Measurements from ENCODE around the gene KRT5.
"Not testable (repeated sequence)": the region's sequence is repeated elsewhere in the genome, so short reads cannot be mapped to it uniquely, and the experiment has no call there.

KRT5 gene

DNA sequence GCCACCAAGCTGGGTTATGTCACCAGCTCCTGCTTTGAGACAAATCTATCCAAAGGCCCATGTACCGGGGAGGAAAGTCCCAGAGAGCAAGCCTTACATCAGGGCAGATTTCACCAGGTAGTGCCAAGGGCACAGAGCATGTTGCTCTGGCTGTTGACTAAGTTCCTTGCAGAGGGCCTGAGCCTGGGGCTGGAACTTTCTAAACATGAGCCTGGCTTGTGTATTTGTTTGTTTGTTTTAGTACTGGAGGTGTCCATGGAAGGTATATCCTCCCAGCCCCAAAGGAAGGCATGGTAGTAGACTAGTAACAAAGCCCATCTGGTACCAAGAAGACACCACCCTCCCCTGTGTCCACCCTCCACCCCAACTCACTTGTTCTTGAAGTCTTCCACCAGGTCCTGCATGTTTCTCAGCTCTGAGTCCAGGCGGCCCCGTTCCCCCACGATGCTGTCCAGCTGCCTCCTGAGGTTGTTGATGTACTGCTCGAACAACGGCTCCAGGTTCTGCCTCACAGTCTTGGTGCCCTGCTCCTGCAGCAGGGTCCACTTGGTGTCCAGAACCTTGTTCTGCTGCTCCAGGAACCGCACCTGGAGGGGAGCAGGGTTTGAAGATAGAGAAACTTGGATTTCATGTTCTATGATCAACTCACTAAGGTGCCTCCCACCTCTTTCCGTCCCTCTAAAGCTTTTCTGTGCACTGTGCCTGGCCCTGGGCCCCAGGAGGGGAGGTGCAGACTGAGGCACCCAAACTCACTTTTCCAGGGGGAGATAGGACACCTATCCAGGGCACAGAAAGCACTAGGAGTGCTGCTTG is 1.4 kb downstream of the KRT5 start:
- DNase-seq = no peak

DNA sequence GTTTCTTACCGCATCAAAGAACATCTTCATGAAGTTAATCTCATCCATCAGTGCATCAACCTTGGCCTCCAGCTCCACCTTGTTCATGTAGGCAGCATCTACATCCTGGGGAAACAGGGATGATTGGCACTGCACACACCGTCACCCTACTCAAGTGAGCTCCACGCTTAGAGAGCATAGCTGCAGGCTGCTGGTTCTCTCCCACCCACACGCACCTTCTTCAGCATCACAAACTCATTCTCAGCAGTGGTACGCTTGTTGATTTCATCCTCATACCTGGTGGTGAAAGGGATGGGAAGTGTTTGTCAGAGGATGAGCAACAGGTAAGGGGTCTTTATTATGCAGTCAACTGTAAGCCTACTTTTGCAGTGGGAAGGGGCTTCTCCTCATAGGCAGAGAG is 2.3 kb downstream of the KRT5 start:
- DNase-seq = no peak

DNA sequence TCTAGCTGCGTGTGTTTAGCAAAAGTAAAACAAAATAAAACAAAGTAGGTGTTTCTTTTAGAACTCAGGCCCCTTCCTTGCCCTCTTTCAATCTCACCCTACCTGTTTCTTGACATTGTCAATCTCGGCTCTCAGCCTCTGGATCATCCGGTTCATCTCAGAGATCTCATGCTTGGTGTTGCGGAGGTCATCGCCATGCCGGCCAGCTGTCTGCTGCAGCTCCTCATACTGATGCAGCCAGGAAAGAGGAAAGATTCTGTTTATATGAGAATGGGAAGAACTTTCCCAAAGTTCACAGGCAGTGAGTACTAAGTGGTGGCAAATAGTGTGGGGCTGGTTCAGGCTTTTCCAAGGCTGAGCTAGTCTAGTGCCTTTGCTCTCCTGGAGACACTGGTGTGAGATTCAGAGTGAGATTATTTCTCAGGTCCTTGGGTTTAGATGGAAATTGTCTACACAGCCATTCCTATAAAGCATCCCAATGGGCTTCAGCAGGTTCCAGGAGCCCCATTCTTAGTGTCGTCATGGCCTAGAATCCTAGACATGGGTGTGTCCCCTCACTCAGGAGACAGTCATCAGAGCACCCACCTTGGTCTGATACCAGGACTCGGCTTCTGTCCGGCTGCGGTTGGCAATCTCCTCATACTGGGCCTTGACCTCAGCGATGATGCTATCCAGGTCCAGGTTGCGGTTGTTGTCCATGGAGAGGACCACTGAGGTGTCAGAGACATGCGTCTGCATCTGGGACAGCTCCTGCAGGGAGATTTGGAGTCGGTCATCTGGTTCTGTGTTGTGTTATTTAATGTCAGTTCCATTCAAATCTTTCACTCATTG is 3.0 kb downstream of the KRT5 start:
- no peak for DNase-seq

DNA sequence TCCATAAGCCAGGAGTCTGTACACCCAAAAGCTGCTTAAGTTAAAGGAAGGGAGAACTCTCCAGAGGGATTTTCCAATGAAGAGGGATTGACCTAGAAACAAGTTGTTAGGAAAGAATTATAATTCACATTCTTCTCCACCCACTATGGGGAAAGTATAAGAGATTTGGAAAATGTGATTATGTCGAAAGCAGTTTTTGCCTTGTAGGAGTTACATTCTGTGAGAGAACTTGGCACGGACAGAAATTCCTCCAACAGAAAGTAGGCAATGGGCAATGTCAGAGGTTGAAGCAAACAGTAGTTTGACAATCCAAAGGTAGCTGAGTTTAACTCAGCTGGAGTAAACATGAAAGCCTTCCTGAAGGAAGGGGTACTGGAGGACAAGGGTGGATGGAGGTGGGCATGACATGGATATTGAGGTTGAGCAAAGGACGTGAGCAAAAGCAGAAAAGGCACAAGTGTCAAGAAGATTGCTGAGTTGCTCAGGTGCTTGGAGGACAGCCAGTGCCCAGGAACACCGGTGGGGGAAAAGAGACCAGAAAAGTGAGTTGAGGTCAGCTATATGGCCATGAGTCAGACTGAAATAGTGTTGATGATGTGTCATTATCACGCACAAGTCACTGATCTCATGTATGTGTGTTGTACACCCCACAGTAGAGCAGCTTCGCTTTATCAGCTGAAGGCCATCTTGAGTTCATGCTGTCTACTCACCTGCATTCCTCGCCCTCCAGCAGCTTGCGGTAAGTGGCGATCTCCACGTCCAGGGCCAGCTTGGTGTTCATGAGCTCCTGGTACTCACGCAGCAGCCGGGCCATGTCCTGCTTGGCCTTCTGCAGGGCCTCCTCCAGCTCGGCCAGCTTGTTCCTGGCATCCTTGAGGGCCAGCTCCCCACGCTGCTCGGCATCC is 4.0 kb downstream of the KRT5 start:
- no peak for DNase-seq

DNA sequence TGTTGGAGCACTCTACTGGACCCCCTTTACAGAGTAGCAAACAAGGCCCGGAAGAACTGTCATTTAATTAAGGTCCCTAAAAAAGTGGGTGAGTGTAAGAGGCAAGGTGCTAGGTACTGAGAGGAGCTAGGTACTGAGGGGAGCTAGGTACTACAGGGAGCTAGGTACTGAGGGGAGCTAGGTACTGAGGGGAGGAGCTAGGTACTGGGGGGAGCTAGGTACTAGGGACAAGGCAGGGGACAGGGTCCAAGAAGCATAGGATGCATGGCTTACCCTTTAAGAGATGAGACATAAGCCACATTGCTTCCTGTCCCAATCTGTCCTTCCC is 4.9 kb downstream of the KRT5 start:
- no peak for DNase-seq

DNA sequence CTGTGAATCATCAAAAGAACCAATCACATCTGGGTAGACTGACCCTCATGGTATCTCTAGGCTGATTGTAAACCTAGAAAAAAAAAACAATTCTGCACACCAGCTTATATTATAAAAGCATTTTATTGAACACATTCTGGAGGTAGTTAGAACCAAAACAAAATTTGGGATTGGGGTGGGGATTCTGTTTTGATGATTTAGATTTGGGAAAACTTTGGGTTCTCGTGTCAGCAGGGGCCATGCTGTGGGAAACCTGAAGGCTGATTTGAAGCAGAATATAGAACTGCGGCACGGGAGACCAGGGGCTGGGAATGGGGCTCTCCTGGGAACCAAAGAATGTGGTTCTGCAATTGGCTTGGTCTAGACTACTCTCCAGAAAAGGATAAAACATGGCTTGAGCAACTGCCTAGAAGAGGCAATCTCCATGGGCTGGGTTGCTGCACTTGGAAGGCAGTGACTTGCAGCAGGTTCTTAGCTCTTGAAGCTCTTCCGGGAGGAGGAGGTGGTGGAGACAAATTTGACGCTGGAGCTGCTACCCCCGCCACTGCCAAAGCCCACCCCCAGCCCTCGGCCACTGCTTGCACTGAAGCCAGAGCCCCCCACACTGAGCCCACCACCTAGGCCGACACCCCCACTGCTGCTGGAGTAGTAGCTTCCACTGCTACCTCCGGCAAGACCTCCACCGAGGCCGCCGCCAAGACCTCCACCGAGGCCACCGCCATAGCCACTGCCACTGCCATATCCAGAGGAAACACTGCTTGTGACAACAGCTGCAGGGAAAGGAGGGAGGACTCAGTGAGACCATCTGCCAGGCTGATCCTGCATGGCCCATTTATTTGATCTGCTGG is 5.5 kb downstream of the KRT5 start:
- DNase-seq = no peak

GRCh38 chr12:52513736-52514135 is 6.5 kb downstream of the KRT5 start:
- no peak for DNase-seq

- no peak for DNase-seq
These were observed 12.0 kb downstream of the KRT5 start for GRCh38 chr12:52508211-52508610.

GRCh38 chr12:52506858-52507715 is 13.1 kb downstream of the KRT5 start:
- peak; percentile 73 for DNase-seq

DNA sequence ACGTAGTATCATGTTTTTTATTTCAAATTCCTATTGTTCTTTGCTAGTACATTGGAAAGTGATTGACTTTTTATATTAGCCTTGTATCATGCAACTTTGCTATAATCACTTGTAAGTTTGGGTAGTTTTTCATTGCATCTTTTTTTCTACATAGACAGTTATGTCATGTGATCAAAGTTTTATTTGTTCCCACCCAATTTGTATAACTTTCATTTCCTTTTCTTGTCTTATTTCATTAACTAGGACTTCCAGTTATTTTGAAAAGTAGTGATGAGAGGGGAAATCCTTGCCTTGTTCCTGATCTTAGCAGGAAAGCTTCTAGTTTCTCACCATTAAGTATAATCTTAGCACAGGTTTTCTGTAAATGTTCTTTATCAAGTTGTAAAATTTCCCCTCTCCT is 17.3 kb downstream of the KRT5 start:
- DNase-seq = no peak

GRCh38 chr12:52501490-52501889 is 18.7 kb downstream of the KRT5 start:
- no peak for DNase-seq

GRCh38 chr12:52500574-52500973 is 19.6 kb downstream of the KRT5 start:
- not testable (repeated sequence) for DNase-seq

- peak; percentile 85 for DNase-seq
These were observed 20.2 kb downstream of the KRT5 start for GRCh38 chr12:52499806-52500560.

- DNase-seq = no peak
These were observed 21.2 kb downstream of the KRT5 start for GRCh38 chr12:52498946-52499345.

DNA sequence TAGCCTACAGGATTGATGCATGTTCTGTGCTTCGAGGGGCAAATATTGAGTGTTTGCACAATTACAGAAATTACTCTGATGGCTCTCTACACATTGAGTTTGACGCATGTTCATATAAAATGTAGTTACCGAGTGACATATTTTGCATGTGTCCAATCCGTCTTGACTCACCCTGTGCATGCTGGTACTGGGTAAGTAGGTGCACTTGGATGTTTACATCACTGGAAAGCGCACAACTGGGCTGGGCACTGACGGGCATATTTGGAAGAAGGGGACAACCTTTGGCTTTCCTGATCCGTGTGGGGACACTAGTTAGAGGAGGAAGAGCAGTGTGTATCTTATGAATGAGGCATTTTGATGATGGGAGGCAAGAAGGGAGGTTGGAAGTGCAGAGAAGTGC is 22.2 kb downstream of the KRT5 start:
- no peak for DNase-seq

GRCh38 chr12:52496590-52497071 is 23.6 kb downstream of the KRT5 start:
- DNase-seq = peak; percentile 92

- DNase-seq = no peak
These were observed 24.1 kb downstream of the KRT5 start for GRCh38 chr12:52496054-52496453.

DNA sequence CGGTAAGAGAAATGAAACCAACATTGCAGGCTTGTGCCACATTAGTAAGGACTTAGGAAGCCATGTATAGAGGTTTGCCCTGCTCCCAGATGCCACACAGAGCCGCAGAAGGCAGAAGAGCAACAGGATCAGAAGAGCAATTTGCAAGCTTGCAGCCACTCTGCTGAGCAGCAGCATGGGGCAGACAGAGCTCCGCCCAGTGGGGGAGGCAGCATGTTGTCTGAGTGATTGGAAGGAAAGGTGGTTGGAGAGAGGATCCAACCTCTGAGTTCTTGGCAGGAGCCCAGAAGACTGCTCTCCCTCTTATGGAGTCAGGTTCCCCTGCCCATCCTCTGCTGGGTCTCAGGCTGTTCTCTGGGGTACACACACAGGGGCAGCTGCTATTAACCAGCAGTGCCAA is 24.8 kb downstream of the KRT5 start:
- DNase-seq = peak; percentile 26

DNA sequence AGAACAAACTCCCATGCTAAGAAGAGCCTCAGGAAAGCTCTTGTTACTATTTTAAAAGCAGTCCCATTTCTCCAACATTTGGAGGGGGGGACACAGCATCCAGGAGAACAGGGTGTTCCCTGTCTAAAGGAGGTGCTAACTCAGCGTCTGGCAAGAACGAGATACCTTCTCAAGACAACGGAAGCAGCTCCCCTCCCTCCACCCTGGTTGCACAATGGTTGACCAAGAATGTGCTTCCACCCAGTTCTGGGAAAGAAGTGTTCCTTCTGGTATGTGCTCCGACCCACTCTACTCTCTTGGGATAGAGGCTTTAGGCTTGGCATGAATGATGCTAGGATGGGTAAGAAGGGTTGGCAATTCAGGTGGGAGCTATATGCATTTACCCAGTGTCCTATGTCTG is 25.7 kb downstream of the KRT5 start:
- DNase-seq = peak; percentile 76

GRCh38 chr12:52494100-52494499 is 26.1 kb downstream of the KRT5 start:
- DNase-seq = no peak

All from fibroblast of skin of back (primary cell).